HepG2 (cell line): ENCODE data around the gene GOLGA8N. TPM values are rescaled to one million over a fixed set of nuclear protein-coding genes. Genes with fewer than 3 reads are reported as not detected.
"Not testable (repeated sequence)": the region's sequence is repeated elsewhere in the genome, so short reads cannot be mapped to it uniquely, and the experiment has no call there.

Experiments used
- ATAC-seq: fragments of 200-7000 bp; cut with Tn5 transposase; 3 replicates; pipeline ENCODE4 v1.9.1; 2020; ENCODE audit warnings: mild to moderate bottlenecking, moderate library complexity
- BruUV-seq: library from RNA; stranded (reverse); fragments of 400-500 nt; replicated peaks from 2 replicates; lab custom pipeline; 2021; lab: Mats Ljungman, UMichigan
- CTCF ChIA-PET: fragments of 300-600 bp; formaldehyde crosslinking; extraction: SDS; loops from one replicate; lab custom pipeline; 2021; ENCODE audit warnings: low total read pairs, inconsistent platforms, low intra/inter-chr PET ratio; lab: Yijun Ruan, JAX
- POLR2A ChIA-PET: fragments of 350-600 bp; sonication (Branson Sonifier 250); formaldehyde crosslinking; loops from one replicate; lab custom pipeline; 2020; ENCODE audit warnings: antibody characterized with exemption, inconsistent platforms; lab: Yijun Ruan, JAX
- DNase-seq: peaks from one replicate; pipeline ENCODE4 v3.0.0-alpha.2; 2015; ENCODE audit warnings: low spot score
- FAIRE-seq: peaks from 3 replicates; lab custom pipeline; 2011; peaks lifted over from hg19 to GRCh38; lab: Jason Lieb, UNC
- H2AFZ ChIP-seq: one replicate; pipeline ENCODE4 v1.6.1; 2011; ENCODE audit warnings: low read length, inconsistent platforms
- H3K27ac ChIP-seq: fragments of 300-600 bp; 3 replicates; pipeline ENCODE4 v1.8.0; 2011; ENCODE audit warnings: mixed run types, mild to moderate bottlenecking, mixed read lengths, low read length, inconsistent platforms; ENCODE audit not compliant: insufficient read depth; ENCODE audit errors: extremely low read length
- H3K27me3 ChIP-seq, 2 experiments: fragments of 200-600 bp in 1 of 2; 2 replicates in 1 of 2; 3 replicates in 1 of 2; pipeline versions ENCODE4 v1.6.0 to v1.8.0; 2011; ENCODE audit warnings: low read length in 2 of 2, mild to moderate bottlenecking in 2 of 2, moderate library complexity in 2 of 2, inconsistent platforms in 1 of 2; ENCODE audit not compliant: insufficient read depth in 2 of 2, control insufficient read depth in 1 of 2
- H3K36me3 ChIP-seq, 2 experiments: fragments of 200-600 bp in 1 of 2; replicated peaks in 1 of 2; 2 replicates in 1 of 2; 3 replicates in 1 of 2; pipeline versions ENCODE4 v1.5.1 to v1.8.0; 2011; ENCODE audit warnings: low read length in 2 of 2, inconsistent platforms in 1 of 2; ENCODE audit not compliant: insufficient read depth in 2 of 2, control insufficient read depth in 1 of 2
- H3K4me1 ChIP-seq: 2 replicates; pipeline ENCODE4 v1.5.1; 2012; ENCODE audit warnings: low read length, inconsistent platforms; ENCODE audit not compliant: insufficient read depth
- H3K4me2 ChIP-seq: 2 replicates; pipeline ENCODE4 v1.6.0; 2011; ENCODE audit warnings: low read depth, low read length, inconsistent platforms
- H3K4me3 ChIP-seq, 3 experiments: fragments of 200-600 bp in 1 of 3; sonication (generic), shearing (Covaris generic) in 1 of 3; replicated peaks in 1 of 3; 2 replicates each; pipeline ENCODE4 v1.5.1; 2011 to 2016; ENCODE audit warnings: low read length in 3 of 3, inconsistent platforms in 2 of 3, low read depth in 2 of 3, mild to moderate bottlenecking in 2 of 3, control low read depth in 1 of 3, mixed read lengths in 1 of 3; ENCODE audit not compliant: insufficient read depth in 1 of 3
- H3K79me2 ChIP-seq: one replicate; pipeline ENCODE4 v1.6.1; 2011; ENCODE audit warnings: low read length, inconsistent platforms; ENCODE audit not compliant: insufficient read depth
- H3K9ac ChIP-seq: 2 replicates; pipeline ENCODE4 v1.6.0; 2011; ENCODE audit warnings: mild to moderate bottlenecking, low read depth, low read length, inconsistent platforms; ENCODE audit not compliant: insufficient read depth
- H3K9me3 ChIP-seq: 2 replicates; pipeline ENCODE4 v1.5.1; 2012; ENCODE audit warnings: mild to moderate bottlenecking, low read length
- H4K20me1 ChIP-seq: 2 replicates; pipeline ENCODE4 v1.6.0; 2011; ENCODE audit warnings: inconsistent platforms, mild to moderate bottlenecking, low read length, moderate library complexity; ENCODE audit not compliant: insufficient read depth
- CEBPG ChIP-seq: IDR thresholded peaks from 2 replicates; pipeline ENCODE4 v1.6.1; 2016
- ETV5 ChIP-seq: IDR thresholded peaks from 2 replicates; pipeline ENCODE4 v1.6.1; 2018; ENCODE audit warnings: missing biosample characterization, missing genetic modification reagents, inconsistent platforms, borderline replicate concordance
- GABPA ChIP-seq, 2 experiments: IDR thresholded peaks; 2 replicates each; pipeline ENCODE4 v1.6.1; 2011 to 2016; ENCODE audit warnings: low read depth in 2 of 2, low read length in 1 of 2, missing biosample characterization in 1 of 2, missing genetic modification characterization in 1 of 2
- GABPB1 ChIP-seq: IDR thresholded peaks from 2 replicates; pipeline ENCODE4 v1.6.1; 2016; ENCODE audit warnings: mild to moderate bottlenecking, missing genetic modification reagents, moderate library complexity, missing compliant biosample characterization
- KAT8 ChIP-seq: IDR thresholded peaks from 2 replicates; pipeline ENCODE4 v1.6.1; 2016; ENCODE audit warnings: missing genetic modification reagents, missing compliant biosample characterization
- KDM5A ChIP-seq: fragments of 200-600 bp; sonication (generic); IDR thresholded peaks from 2 replicates; pipeline ENCODE4 v1.7.0; 2018; ENCODE audit warnings: antibody characterized with exemption, mild to moderate bottlenecking, low read length, borderline replicate concordance
- PHF20 ChIP-seq: sonication (generic); formaldehyde crosslinking; IDR thresholded peaks from 2 replicates; pipeline ENCODE4 v1.5.0; 2020; ENCODE audit warnings: mild to moderate bottlenecking, missing genetic modification reagents
- POLR2G ChIP-seq: fragments of 200-400 bp; formaldehyde crosslinking; IDR thresholded peaks from 2 replicates; pipeline ENCODE4 v1.6.1; 2018; ENCODE audit warnings: mild to moderate bottlenecking, low read depth, low read length, moderate library complexity
- RBFOX2 ChIP-seq: fragments of 200-400 bp; formaldehyde crosslinking; IDR thresholded peaks from 2 replicates; pipeline ENCODE4 v1.6.1; 2017; ENCODE audit warnings: low read depth, mild to moderate bottlenecking, low read length
- SIN3A ChIP-seq: IDR thresholded peaks from 2 replicates; pipeline ENCODE4 v1.6.1; 2011; ENCODE audit warnings: low read depth, mild to moderate bottlenecking, control low read depth, low read length, borderline replicate concordance
- WGBS: methylation state at CpG from one replicate; pipeline ENCODE4 v1.1.6; 2017; ENCODE audit warnings: low lambda C conversion rate; 5-methylcytosine and 5-hydroxymethylcytosine counted together
- in situ Hi-C: cut with HindIII; loops from 2 replicates; pipeline ENCODE4 v1.10.0; 2017; ENCODE audit warnings: low pct_unique_long_range_greater_than_20kb; ENCODE audit not compliant: extremely low pct_ligation_motif_present
- intact Hi-C: fragments of 100-400 bp; cut with micrococcal nuclease; formaldehyde crosslinking; loops from one replicate; pipeline ENCODE4 v1.10.0; 2022; ENCODE audit not compliant: unreplicated experiment
- polyA plus RNA-seq, 8 experiments: library from polyadenylated mRNA; depleted of rRNA in 3 of 8; stranded (reverse) in 7 of 8; unstranded in 1 of 8; fragments of >200 nt; fragmentation: Illumina TruSeq in 4 of 8; extraction: Trizol in 4 of 8; gene quantifications; 2 replicates each; pipeline versions ENCODE4 v1.2.1 to v1.2.3, GENCODE V29; 2011 to 2016; ENCODE audit warnings: low read depth in 4 of 8, missing spikeins in 1 of 8, mixed read lengths in 1 of 8; ENCODE audit not compliant: insufficient read depth in 1 of 8
- total RNA-seq, 5 experiments: library from RNA; depleted of rRNA; stranded (reverse); fragments of >200 nt; fragmentation: Illumina TruSeq; extraction: Trizol; gene quantifications; 2 replicates each; pipeline ENCODE4 v1.2.3, GENCODE V29; 2016; ENCODE audit warnings: low read depth in 1 of 5
- TF ChIP-seq, protein P1 (sequence below), 2 experiments: sonication (generic) in 1 of 2; formaldehyde crosslinking in 1 of 2; IDR thresholded peaks; 2 replicates each; pipeline versions ENCODE4 v1.4.0 to v1.6.1; 2018 to 2020; ENCODE audit warnings: missing genetic modification reagents in 2 of 2, borderline replicate concordance in 1 of 2, low read depth in 1 of 2, mild to moderate bottlenecking in 1 of 2, missing biosample characterization in 1 of 2
- TF ChIP-seq, protein P2 (sequence below): IDR thresholded peaks from 2 replicates; pipeline ENCODE4 v1.6.1; 2012; ENCODE audit warnings: inconsistent platforms

The GOLGA8N gene
- total and polyA plus RNA-seq, 2 of the 13 experiments (the other 11 are each of a cell fraction or from before 2014, with no cell fraction given): 0.66 to 2.1 TPM

DNA sequence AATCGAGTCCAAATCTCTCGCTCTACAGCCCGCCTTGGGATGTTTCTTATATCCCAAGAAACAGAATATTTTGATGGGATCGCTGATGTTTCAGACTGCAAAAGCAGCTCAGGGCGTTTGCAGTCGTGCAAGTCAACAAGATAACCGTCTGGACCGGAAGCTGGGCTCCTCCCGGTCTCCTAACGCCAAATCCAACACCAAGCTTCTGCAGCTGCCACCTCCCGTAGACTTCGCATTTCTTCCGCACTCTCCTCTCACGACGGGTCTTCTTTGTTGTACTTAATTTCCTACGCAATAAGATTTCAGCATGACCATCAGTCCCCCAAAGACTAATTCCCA, 21.4 kb downstream of the GOLGA8N start:
- Histone ChIP-seq H3K27ac (peak overlapping the region; percentile 85), H3K4me2 (peak overlapping the region; percentile 61)
- 3% methylated on average over 8 of the region's 16 CpGs for WGBS
- TF ChIP-seq GABPB1 (CRISPR knock-in tag) (peak; percentile 51; the same call in 1 of the 2 replicates), GABPA (CRISPR knock-in tag; IDR thresholded peaks at IDR 0.05; ENCODE audit: low read depth) (peak; percentile 37; the same call in 1 of the 2 replicates), ETV5 (CRISPR knock-in tag) (peak; percentile 24; the same call in 1 of the 2 replicates)
- TF ChIP-seq GABPA (IDR thresholded peaks at IDR 0.05; ENCODE audit: low read depth, low read length): not testable (repeated sequence)
- TF ChIP-seq, all 625 proteins: peak for 3; not testable (repeated sequence) for 622
- H3K9me3 ChIP-seq, H4K20me1 ChIP-seq, H2AFZ ChIP-seq, DNase-seq, BruUV-seq, POLR2A ChIA-PET, H3K4me1 ChIP-seq, intact Hi-C loops, H3K27me3 ChIP-seq, CTCF ChIA-PET, in situ Hi-C loops, H3K36me3 ChIP-seq: not testable (repeated sequence)
- Histone ChIP-seq H3K79me2 (peaks cover 36% of the 10 kb centered on the region), H3K9ac (peak overlapping the region; percentile 77), H3K4me3 (peak overlapping the region; percentile 68 to 81 (median 79))
- peak; percentile 21 for FAIRE-seq
- ATAC-seq: peak; percentile 68

DNA sequence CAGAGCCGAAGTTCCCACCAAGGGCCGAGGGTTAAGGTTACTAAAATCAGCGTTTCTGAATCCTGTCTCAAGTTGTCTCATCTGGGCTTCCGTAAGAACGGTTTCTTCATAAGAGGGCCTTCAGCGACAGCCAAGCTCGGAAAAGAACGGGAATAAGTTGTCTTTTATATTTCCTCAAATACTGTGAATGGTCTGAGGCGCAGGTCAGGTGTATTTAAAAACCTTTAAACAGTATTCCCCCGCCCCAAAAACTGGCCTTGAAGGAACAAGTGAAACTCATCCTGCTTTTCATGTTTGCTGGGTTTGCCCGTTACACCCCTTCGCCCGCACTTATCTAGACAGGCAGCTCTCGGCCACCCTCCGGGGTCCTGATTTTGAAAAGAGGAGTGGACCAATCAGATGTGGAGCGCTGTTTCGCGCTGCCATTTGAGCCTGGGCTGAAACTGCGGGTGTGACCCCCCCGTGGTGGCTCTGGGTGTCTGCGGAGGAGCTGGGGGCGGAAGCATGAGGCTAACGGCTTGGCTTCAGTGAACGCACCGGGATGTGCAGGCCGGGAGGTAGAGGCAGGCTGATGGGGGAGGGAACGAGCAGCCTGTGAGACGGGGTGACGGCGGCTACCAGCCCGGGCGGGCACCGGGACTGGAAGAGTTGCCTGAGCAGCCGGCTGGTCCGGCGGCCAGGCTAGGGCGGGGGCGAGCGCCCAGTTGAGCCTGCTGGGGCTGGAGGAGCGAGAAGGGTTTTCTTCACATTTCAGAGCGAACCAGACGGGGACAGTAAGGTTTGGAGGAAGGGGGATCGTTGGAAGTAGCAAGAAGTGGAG, 22.0 kb downstream of the GOLGA8N start, which contains the start of gene ARHGAP11A:
Gene ARHGAP11A (plus strand): TSS at position 454 of the 820 bp plus-strand sequence. CDS start 708 bp downstream, outside the sequence.
- WGBS: 0% methylated on average over 19 of the region's 43 CpGs
- intact Hi-C loops, H3K27me3 ChIP-seq, in situ Hi-C loops, H2AFZ ChIP-seq, H3K36me3 ChIP-seq, BruUV-seq, H4K20me1 ChIP-seq, H3K9me3 ChIP-seq, H3K4me1 ChIP-seq, POLR2A ChIA-PET, CTCF ChIA-PET: not testable (repeated sequence)
- H3K4me3 ChIP-seq: peak within 1 kb of the TSS; percentile 68 to 81 (median 79)
- peak; percentile 66 for FAIRE-seq
- H3K9ac ChIP-seq: peak within 1 kb of the TSS; percentile 77
- peaks cover 36% of the 10 kb centered on the region for H3K79me2 ChIP-seq
- H3K27ac ChIP-seq: peak within 1 kb of the TSS; percentile 85
- H3K4me2 ChIP-seq: peak within 1 kb of the TSS; percentile 61
- ATAC-seq: peak; percentile 92
- peak; percentile 87 for DNase-seq
- TF ChIP-seq PHF20 (CRISPR knock-in tag): peak; percentile 8; the same call in 1 of the 2 replicates
- 0 out of 2 replicates have a peak, but pooled peaks have one; percentile 5 for TF ChIP-seq RBFOX2
- TF ChIP-seq SIN3A: peak; percentile 52; the same call in 1 of the 2 replicates
- peak; percentile 56 for TF ChIP-seq POLR2G
- TF ChIP-seq KDM5A: peak; percentile 71; the same call in 1 of the 2 replicates
- TF ChIP-seq, protein P1, sequence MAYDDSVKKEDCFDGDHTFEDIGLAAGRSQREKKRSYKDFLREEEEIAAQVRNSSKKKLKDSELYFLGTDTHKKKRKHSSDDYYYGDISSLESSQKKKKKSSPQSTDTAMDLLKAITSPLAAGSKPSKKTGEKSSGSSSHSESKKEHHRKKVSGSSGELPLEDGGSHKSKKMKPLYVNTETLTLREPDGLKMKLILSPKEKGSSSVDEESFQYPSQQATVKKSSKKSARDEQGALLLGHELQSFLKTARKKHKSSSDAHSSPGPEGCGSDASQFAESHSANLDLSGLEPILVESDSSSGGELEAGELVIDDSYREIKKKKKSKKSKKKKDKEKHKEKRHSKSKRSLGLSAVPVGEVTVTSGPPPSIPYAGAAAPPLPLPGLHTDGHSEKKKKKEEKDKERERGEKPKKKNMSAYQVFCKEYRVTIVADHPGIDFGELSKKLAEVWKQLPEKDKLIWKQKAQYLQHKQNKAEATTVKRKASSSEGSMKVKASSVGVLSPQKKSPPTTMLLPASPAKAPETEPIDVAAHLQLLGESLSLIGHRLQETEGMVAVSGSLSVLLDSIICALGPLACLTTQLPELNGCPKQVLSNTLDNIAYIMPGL (CRISPR knock-in tag; IDR thresholded peaks at IDR 0.05; ENCODE audit: borderline replicate concordance in 1 of 2, low read depth in 1 of 2): 0 out of 4 replicates have a peak, but pooled peaks of 1 of the 2 experiments have one; percentile 38
- TF ChIP-seq KAT8 (CRISPR knock-in tag): 0 out of 2 replicates have a peak, but pooled peaks have one; percentile 20
- 0 out of 2 replicates have a peak, but pooled peaks have one; percentile 18 for TF ChIP-seq CEBPG
- TF ChIP-seq, protein P2, sequence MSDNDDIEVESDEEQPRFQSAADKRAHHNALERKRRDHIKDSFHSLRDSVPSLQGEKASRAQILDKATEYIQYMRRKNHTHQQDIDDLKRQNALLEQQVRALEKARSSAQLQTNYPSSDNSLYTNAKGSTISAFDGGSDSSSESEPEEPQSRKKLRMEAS: peak; percentile 55
